ENCODE measurements around the gene SUSD6.
"Not testable (repeated sequence)": the region's sequence is repeated elsewhere in the genome, so short reads cannot be mapped to it uniquely, and the experiment has no call there.

SUSD6 gene

GRCh38 chr14:69695322-69696203, 84.2 kb downstream of the SUSD6 start:
- DNase-seq (ENCODE audit: low read depth): no peak

DNA sequence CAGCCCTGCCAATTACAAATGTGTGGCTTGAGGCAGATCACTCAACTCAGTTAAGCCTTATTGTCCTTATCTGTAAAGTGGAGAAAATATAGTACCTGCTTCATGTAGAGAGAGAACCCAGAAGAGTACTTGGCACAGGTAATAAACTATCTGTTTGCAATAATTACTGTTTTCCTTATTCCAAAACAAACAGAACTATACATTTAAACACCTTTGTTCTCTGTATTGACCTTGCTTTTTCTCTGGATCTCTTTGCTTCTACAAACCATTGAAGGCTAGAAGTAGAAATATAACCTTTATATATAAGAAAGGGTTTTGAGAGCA, 84.8 kb downstream of the SUSD6 start:
- DNase-seq (ENCODE audit: low read depth): no peak

GRCh38 chr14:69696633-69697557, 85.5 kb downstream of the SUSD6 start:
- DNase-seq (ENCODE audit: low read depth): no peak

DNA sequence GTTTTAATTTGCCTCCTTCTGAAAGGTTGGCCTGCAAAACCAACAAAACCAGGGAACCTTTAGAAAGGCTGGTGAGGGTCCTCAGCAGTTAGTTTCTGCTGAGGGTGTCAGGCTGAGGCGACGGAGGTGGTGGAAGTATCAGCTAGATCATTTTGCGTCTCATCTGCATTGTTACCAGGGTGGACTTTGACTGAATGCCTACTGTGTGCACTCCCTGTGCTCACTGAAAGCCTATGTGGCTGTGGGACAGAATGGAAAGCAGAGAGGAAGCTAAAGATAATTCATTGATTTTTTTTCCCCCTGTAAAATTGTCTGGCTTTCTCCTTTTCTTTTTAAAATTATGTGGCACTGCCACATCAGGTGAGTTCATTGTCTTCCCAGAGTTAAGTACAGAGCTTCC, 87.2 kb downstream of the SUSD6 start:
- no peak for DNase-seq (ENCODE audit: low read depth)

DNA sequence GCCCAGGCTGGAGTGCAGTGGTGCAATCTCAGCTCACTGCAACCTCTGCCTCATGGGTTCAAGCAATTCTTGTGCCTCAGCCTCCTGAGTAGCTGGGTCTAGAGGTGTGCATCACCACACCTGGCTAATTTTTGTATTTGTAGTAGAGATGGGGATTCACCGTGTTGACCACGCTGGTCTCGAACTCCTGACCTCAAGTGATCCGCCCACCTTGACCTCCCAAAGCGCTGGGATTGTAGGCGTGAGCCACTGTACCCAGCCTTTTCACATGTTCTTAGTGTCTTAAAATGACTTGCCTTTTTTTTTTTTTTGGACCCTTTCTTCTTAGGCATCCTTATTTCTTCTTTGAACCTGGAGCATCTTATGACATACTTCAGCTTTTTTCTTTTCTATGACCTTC, 87.8 kb downstream of the SUSD6 start:
- not testable (repeated sequence) for DNase-seq (ENCODE audit: low read depth)

GRCh38 chr14:69699748-69700303, 88.4 kb downstream of the SUSD6 start:
- DNase-seq (ENCODE audit: low read depth): no peak

- no peak for DNase-seq (ENCODE audit: low read depth)
Measured at GRCh38 chr14:69700575-69700974, 89.2 kb downstream of the SUSD6 start.

- no peak for DNase-seq (ENCODE audit: low read depth)
Measured at GRCh38 chr14:69701291-69701690, 89.9 kb downstream of the SUSD6 start.

- DNase-seq (ENCODE audit: low read depth): no peak
Measured at GRCh38 chr14:69701857-69702256, 90.5 kb downstream of the SUSD6 start.

GRCh38 chr14:69703047-69704039, 91.9 kb downstream of the SUSD6 start:
- no peak for DNase-seq (ENCODE audit: low read depth)

DNA sequence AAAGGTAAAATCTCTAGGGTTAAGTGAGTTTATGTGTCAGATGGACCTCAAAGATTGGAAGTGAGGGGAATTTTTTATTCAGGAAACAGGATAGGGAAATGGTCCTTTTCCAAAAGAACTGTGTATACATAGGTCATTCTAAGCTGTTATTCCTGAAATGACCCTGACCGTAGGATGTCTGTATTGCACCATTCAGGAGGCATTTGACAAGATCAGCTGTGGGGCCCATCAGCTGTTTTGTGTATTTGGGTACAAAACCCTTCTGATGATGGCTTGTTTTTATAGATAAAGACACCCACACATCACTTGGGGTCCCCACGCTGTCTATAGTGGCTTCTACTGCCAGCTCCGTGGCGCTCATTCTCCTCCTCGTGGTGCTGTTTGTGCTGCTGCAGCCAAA, 92.9 kb downstream of the SUSD6 start:
- no peak for DNase-seq (ENCODE audit: low read depth)

DNA sequence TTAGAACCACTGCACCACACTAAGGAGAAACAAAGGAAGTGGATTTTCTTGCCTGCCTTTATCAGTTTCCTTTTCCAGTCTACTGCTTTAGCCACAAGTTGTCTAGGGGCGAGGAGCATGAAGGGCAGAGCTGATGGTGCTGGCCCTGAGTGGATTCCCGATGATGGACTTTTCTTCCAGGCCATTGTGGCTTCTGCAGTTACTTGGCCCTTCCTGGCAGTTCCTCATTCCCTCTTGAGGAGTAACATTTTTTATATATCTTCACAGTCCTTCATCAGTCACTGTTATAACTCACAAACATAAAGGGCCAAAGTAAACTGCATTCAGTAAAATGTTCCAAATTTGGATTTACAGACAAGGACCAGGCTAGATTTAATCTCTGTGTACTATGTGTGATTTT, 94.3 kb downstream of the SUSD6 start:
- DNase-seq (ENCODE audit: low read depth): no peak

- no peak for DNase-seq (ENCODE audit: low read depth)
Measured at GRCh38 chr14:69708049-69708448, 96.7 kb downstream of the SUSD6 start.

- no peak for DNase-seq (ENCODE audit: low read depth)
Measured at GRCh38 chr14:69708586-69709560, 97.5 kb downstream of the SUSD6 start.

DNA sequence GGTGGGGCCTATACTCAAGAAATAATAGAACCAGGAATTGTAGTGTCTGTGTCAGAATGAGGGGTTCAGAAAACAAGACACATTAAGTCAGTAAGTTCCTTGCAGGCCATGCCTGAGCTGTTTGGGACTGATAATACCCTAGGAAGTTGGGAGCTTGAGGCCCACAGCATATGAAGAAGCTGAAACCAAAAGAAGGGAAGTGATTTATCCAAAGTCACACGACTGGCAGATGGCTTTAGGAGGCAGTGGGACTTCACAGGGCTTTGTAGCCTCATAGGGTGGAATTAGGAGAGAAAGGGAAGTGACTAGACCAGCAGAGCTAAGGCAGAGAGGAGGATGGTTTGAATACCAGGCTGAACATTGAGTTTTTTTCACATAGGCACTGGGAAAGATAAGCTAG, 99.0 kb downstream of the SUSD6 start:
- DNase-seq (ENCODE audit: low read depth): no peak

- no peak for DNase-seq (ENCODE audit: low read depth)
Measured at GRCh38 chr14:69711065-69711464, 99.7 kb downstream of the SUSD6 start.

- no peak for DNase-seq (ENCODE audit: low read depth)
Measured at GRCh38 chr14:69711477-69711876, 100.1 kb downstream of the SUSD6 start.

- DNase-seq (ENCODE audit: low read depth): no peak
Measured at GRCh38 chr14:69711881-69712560, 100.6 kb downstream of the SUSD6 start.

GRCh38 chr14:69712599-69713088, 101.2 kb downstream of the SUSD6 start:
- no peak for DNase-seq (ENCODE audit: low read depth)

Measured in activated T-cell treated with anti-CD3 and anti-CD28 coated beads for 24 hours (primary cell).